Adipocyte (in vitro differentiated cells): Measurements from ENCODE around the gene EPB41L1.
A peak's percentile ranks its signal among the peaks of the same experiment; 100 is the strongest.

ENCODE experiments used
- DNase-seq: peaks from one replicate; pipeline ENCODE4 v3.0.0-alpha.2; 2015; ENCODE audit warnings: low read depth
- H3K27me3 ChIP-seq: replicated peaks from 2 replicates; pipeline ENCODE4 v1.7.0; 2013; ENCODE audit warnings: mild to moderate bottlenecking, low read length, moderate library complexity; ENCODE audit not compliant: control insufficient read depth, insufficient read depth
- H3K36me3 ChIP-seq: 2 replicates; pipeline ENCODE4 v1.7.0; 2013; ENCODE audit warnings: low read length, mild to moderate bottlenecking, moderate library complexity; ENCODE audit not compliant: control insufficient read depth, insufficient read depth, severe bottlenecking
- H3K4me1 ChIP-seq: 2 replicates; pipeline ENCODE4 v1.7.0; 2013; ENCODE audit warnings: mild to moderate bottlenecking, low read length, moderate library complexity; ENCODE audit not compliant: control insufficient read depth, insufficient read depth
- H3K4me3 ChIP-seq: 2 replicates; pipeline ENCODE4 v1.7.0; 2013; ENCODE audit warnings: mild to moderate bottlenecking, low read length, moderate library complexity
- H3K9ac ChIP-seq: 2 replicates; pipeline ENCODE4 v1.7.0; 2013; ENCODE audit warnings: mild to moderate bottlenecking, low read length, moderate library complexity
- H3K9me3 ChIP-seq: 2 replicates; pipeline ENCODE4 v1.7.0; 2013; ENCODE audit warnings: mild to moderate bottlenecking, low read length, moderate library complexity; ENCODE audit not compliant: control insufficient read depth

The EPB41L1 gene

DNA sequence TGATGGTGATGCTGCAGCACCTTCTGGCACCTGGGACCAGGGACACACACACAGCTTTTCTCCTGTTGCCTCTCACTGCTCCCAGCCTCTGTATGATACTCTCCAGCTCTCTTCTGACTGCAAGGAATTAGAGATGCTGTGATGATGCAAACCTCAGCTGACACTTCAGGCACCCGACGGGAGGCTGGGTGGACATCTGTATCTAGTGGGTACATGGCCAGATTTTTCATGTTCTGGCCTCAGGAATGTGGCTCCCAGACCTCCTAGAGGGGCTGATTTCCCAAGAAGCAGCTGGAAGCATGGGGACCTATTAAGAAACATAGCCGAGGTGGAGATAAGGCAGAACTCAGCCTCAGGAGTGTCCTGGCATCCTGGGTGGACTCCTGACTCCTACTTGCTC is 6.8 kb upstream of the EPB41L1 start:
- DNase-seq = peak; percentile 71
- H3K9me3 ChIP-seq = no peaks in the 10 kb centered on the region
- H3K9ac ChIP-seq = peak overlapping the region; percentile 3
- no peaks in the 10 kb centered on the region for H3K36me3 ChIP-seq
- H3K4me1 ChIP-seq = peaks cover 40% of the 10 kb centered on the region
- no peaks in the 10 kb centered on the region for H3K27me3 ChIP-seq
- no peak overlapping the region for H3K4me3 ChIP-seq

DNA sequence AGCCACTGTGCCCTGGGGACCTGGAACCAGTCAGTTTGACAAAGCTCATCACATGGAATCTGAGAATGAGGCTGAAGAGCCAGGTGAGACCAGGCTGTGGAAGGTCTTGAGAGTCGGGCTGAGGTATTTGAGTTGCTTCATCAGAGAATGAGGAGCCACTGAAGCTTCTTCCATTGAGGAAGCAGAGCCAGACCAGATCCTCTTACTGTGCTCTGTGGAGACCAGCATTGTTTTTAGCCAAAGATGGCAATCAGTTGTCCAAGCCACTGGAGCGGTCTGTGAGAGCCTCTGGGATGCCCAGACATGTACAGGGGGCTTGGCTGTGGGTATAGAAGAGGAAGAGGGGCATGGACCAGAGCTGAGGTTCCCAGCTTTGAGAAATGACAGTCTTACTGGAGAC is 6.1 kb upstream of the EPB41L1 start:
- Histone ChIP-seq H3K9me3 (no peaks in the 10 kb centered on the region), H3K36me3 (no peaks in the 10 kb centered on the region), H3K9ac (no peak overlapping the region), H3K27me3 (no peaks in the 10 kb centered on the region), H3K4me3 (no peak overlapping the region), H3K4me1 (peaks cover 38% of the 10 kb centered on the region)
- no peak for DNase-seq

DNA sequence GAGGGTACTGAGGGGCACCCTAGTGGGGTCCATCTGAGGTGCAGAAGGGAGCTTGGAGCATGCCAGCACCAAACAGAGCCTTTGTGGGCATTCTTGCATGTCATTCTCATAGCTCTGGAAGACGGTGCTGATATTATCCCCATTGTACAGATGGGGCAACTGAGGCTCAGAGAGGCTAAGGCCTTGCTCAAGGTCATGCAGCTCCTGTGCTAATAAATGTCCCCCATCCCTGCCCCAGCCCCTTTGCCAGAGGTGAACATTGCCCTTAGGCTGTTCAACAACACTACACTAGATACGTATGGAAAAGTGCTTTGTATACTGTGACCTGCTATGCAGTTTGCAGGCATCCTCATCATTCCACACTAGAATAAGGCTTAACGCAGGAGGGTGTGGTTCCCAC is 5.5 kb upstream of the EPB41L1 start:
- Histone ChIP-seq H3K9ac (no peak overlapping the region), H3K4me3 (no peak overlapping the region), H3K27me3 (no peaks in the 10 kb centered on the region), H3K9me3 (no peaks in the 10 kb centered on the region), H3K4me1 (peaks cover 44% of the 10 kb centered on the region), H3K36me3 (no peaks in the 10 kb centered on the region)
- no peak for DNase-seq

DNA sequence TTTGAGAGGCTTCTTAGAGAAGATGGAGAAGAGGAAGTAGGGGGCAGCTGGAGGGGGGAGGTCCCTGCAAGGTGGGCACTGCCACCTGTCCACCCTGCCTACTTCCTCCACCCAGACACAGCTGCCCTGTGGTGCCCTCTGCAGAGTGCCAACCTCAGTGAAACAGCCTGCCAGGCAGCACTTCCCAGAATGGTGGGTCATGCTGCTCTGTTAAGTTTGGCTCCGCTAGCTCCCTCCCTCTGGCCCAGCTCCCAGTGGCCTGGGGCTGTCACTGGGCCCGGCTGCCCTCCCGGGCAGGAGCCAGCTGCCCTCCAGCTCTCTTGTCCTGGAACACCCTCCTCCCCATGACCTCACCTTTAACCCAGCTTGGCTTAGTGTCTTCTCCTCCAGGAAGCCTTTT is 5.1 kb upstream of the EPB41L1 start:
- no peaks in the 10 kb centered on the region for H3K9me3 ChIP-seq
- no peaks in the 10 kb centered on the region for H3K27me3 ChIP-seq
- peaks cover 45% of the 10 kb centered on the region for H3K4me1 ChIP-seq
- H3K36me3 ChIP-seq = no peaks in the 10 kb centered on the region
- H3K4me3 ChIP-seq = no peak overlapping the region
- DNase-seq = no peak
- H3K9ac ChIP-seq = no peak overlapping the region

DNA sequence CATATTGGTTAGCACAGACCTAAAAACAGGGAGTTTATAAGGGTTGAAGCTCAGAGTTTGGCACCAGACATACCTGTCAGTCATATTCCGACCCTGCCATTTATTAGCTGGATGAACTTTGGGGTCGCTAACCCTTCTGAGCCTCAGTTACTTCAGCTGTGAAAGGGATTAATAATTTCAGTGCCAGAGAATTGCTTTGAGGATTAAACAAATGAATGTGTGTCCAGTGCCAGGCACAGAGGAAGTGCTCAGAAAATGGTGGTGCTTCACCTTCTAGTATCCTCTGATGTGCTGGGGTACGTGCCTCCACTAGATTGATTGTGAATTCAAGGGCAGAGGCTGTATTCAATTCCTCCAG is 4.1 kb upstream of the EPB41L1 start:
- Histone ChIP-seq H3K27me3 (no peaks in the 10 kb centered on the region), H3K36me3 (no peaks in the 10 kb centered on the region), H3K4me1 (peaks cover 51% of the 10 kb centered on the region), H3K4me3 (no peak overlapping the region), H3K9ac (no peak overlapping the region), H3K9me3 (no peaks in the 10 kb centered on the region)
- no peak for DNase-seq

DNA sequence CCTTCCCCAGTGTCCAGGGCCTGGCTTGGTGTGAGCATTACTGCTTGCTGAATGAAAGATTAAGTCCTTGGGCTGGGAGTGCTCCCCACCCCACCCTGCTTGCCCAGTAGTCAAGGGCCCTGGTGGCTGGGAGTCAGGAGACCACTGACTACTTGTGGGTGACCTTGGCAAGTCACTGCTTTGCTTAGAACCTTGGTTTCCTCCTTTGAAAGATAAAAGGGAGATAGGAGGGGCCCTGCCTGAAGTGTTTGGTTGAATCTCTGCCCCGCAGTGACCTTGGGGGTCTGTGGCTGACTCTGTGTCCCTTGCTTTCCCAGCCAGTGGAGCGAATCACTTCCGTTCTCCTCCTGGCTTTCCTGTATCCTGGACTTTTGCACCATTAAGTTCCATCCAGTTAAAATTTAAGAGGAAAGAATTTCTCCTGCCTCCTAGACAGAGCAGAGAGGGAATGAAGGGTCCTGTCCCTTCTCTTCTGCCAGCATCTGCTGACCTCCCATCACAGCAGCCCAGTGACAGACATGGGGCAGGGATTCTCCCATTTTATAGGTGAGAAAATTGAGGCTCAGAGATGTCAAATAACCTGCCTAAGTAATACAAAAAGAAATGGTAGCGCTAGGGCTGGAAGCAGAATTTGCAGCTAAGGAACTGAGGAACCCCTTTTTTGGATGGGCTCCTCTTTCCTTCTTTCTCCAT is 3.5 kb upstream of the EPB41L1 start:
- no peaks in the 10 kb centered on the region for H3K36me3 ChIP-seq
- no peaks in the 10 kb centered on the region for H3K9me3 ChIP-seq
- H3K4me3 ChIP-seq = no peak overlapping the region
- no peak for DNase-seq
- H3K4me1 ChIP-seq = peaks cover 53% of the 10 kb centered on the region
- no peaks in the 10 kb centered on the region for H3K27me3 ChIP-seq
- no peak overlapping the region for H3K9ac ChIP-seq

DNA sequence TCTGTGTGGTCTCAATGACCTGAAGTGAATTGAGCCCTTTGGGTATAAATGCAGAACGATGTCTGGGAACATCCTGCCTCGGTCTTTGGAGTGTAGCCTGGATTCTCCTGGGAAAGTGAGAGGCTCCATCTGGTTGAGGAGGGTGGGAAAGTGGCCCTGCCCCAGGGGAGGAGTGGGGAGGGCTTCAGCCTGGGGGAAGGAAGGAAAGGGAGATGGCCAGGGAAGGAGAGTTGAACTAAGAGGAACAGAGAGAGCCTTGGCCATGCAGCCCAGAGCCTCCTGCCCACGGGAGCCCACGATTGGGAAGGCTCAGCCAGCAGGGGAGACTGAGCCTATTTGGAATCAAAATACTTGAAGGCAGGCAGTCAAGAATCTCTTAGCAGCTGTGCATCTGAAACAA is 2.3 kb upstream of the EPB41L1 start:
- Histone ChIP-seq H3K9ac (no peak overlapping the region), H3K27me3 (no peaks in the 10 kb centered on the region), H3K36me3 (no peaks in the 10 kb centered on the region), H3K4me3 (no peak overlapping the region), H3K9me3 (no peaks in the 10 kb centered on the region), H3K4me1 (peaks cover 51% of the 10 kb centered on the region)
- DNase-seq = no peak

DNA sequence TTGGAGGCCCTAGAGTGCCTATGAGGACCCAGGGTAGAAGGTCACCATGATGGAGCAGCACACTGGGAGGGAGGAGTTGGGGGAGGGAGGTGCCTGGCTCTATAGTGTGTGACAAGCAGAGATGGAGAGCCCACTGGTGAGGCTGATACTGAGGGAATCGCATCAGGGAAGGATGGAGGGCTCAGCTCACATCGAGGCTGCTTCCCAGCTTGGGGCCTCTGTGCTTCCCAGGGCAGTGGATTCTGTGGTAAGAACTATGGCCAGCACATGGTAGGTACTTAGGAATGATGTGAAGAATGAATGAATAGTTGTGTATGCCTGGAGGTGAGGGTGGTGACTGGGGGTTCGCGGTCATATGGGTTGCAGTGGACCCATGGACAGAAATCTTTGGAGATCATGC is 1.3 kb upstream of the EPB41L1 start:
- DNase-seq = no peak

DNA sequence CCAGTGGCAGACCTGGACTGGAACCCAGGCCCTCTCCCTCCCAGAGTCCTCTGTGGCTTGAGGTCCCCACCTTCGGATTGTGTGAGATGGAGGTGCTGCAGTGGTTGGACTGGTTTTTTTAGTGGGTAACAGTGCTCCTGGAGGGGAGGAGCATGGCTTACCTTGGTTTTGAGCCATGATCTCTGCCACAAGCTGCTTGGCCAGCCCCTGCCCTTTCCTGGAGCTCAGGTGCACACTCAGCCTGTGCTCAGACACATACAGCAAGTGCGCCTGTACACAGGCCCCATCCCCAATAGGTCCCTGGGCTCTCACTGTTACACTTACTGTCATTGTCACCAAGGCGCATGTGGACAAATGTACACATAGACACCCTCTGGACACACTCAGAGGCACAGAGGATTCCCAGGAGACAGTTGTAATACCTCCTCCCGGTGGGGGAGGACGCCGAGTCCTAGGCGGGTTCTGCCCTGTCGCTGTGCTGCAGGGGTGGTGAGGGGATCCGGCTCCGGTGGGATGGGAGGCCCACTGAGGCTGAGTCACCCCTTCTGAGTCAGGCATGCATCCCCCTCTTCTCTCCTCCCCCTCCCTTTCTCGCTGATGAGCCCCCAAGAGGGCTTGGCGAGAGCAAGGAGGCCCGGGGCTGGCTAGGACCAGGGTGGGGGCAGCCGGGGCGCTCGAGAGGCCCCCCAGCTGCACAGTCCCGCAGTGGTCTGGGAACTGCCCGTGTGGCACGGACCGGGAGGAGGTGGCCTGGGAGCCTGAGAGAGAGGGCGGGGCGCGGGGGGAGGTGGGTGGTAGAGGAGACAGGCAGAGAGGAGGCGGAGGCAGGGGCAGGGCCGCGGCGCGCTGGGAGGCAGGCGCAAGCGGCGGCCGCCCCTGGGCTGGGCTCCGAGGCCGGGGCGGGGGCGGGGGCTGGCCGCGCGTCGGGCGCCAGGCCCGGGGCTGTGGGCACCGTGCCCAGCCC is 522 bp upstream of the EPB41L1 start:
- no peaks in the 10 kb centered on the region for H3K36me3 ChIP-seq
- H3K9me3 ChIP-seq = no peaks in the 10 kb centered on the region
- peak; percentile 89 for DNase-seq
- H3K9ac ChIP-seq = peak overlapping the region; percentile 79
- H3K4me1 ChIP-seq = peaks cover 36% of the 10 kb centered on the region
- H3K27me3 ChIP-seq = no peaks in the 10 kb centered on the region
- peak overlapping the region; percentile 79 for H3K4me3 ChIP-seq

More for the DNA sequence above, 1.3 kb upstream of the EPB41L1 start:
- Histone ChIP-seq H3K36me3 (no peaks in the 10 kb centered on the region), H3K9ac (no peak overlapping the region), H3K4me1 (peaks cover 44% of the 10 kb centered on the region), H3K27me3 (no peaks in the 10 kb centered on the region), H3K4me3 (no peak overlapping the region), H3K9me3 (no peaks in the 10 kb centered on the region)

DNA sequence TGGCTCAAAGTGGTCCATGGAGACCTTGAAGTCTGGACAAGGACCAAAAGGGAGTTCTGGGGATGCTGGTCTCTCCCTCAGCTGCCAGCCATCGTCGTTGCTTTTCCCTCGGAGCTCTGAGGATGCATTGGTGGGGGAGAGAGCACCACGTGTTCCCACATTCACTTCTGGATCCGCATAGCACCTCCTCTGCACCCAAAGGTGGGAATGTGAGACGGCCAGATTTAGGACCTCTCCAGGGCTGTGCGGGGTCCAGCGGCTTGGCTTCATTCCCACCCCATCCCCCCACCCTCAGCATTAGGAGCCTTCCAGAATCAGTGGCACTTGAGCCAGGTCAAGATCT is 1.1 kb downstream of the EPB41L1 start:
- no peaks in the 10 kb centered on the region for H3K27me3 ChIP-seq
- no peak overlapping the region for H3K9ac ChIP-seq
- H3K4me1 ChIP-seq = peaks cover 28% of the 10 kb centered on the region
- H3K36me3 ChIP-seq = no peaks in the 10 kb centered on the region
- peak overlapping the region; percentile 83 for H3K4me3 ChIP-seq
- DNase-seq = no peak
- no peaks in the 10 kb centered on the region for H3K9me3 ChIP-seq

DNA sequence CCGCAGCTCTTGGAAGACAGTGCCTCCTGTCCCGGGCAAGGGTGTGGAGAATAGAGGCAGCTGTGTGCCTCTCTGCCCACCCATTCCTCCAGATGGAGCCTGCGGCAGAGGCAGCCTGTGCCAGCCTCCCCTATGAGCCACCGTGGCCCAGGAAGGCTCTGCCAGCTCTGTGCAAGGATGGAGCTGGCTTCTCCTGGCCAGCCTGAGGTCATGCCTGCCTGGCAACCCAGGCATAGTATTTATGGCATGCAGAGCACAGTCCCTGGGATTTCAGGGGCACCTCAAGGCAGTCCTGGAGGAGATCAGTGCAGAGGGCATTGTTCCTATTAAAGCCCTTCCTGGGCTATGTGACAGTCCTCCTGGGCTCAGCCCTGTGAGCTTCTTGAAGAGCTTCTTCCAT is 1.5 kb downstream of the EPB41L1 start:
- no peak overlapping the region for H3K9ac ChIP-seq
- DNase-seq = no peak
- H3K36me3 ChIP-seq = no peaks in the 10 kb centered on the region
- H3K4me1 ChIP-seq = peaks cover 28% of the 10 kb centered on the region
- H3K4me3 ChIP-seq = no peak overlapping the region
- no peaks in the 10 kb centered on the region for H3K9me3 ChIP-seq
- H3K27me3 ChIP-seq = no peaks in the 10 kb centered on the region
